ENCODE data around the gene DNAJC28. TPM values are rescaled to one million over a fixed set of nuclear protein-coding genes. Genes with fewer than 3 reads are reported as not detected.

Gene DNAJC28
- total and polyA plus RNA-seq, 2 experiments from 2014 or later = 5.0 to 6.6 TPM

DNA sequence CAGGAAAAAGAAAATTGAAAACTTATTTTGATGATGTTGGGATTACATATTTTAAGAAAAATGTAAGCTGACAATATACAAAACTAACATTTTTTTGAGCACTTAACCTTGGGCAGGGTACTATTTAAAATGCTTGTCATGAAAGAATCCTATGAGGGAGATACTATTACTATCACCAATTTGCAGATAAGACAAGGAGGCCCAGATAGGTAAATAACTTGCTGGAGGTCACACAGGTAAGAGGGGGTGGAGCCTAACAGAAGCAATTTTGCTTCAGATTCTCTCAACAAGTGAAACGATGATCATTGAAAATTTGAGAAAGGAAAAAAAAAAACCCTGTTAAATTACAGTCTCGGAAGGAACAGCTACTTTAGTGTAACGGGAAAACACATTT lies 49.2 kb upstream of the DNAJC28 start:
- Mint-ChIP-seq H3K27me3 (ENCODE audit: insufficient read depth, low read depth, poor library complexity) (peaks cover 8% of the 10 kb centered on the region), H3K4me1 (peaks cover 11% of the 10 kb centered on the region), H3K36me3 (ENCODE audit: low read depth) (peaks cover 64% of the 10 kb centered on the region), H3K9me3 (no peaks in the 10 kb centered on the region), H3K27ac (peak overlapping the region; percentile 100), H3K4me3 (peak overlapping the region; percentile 96)
- H2AFZ ChIP-seq = no peak overlapping the region
- no peak overlapping the region for H3K27ac ChIP-seq (ENCODE audit: low read depth)
- H3K4me3 ChIP-seq = peak overlapping the region; percentile 97
- no peak for ATAC-seq
- no peaks in the 10 kb centered on the region for H3K9me2 ChIP-seq (ENCODE audit: insufficient read depth)
- H3K4me1 ChIP-seq (ENCODE audit: insufficient read depth) = peaks cover 7% of the 10 kb centered on the region
- TF ChIP-seq ETS1 (IDR thresholded peaks at IDR 0.05) (no peak), POLR2AphosphoS5 (IDR thresholded peaks at IDR 0.05; ENCODE audit: low read depth) (no peak), CTCF (conservative IDR thresholded peaks at IDR 0.05; ENCODE audit: low read depth in 2 of 2) (no peak), NANOG (IDR thresholded peaks at IDR 0.05; ENCODE audit: borderline replicate concordance) (no peak), CREB1 (CRISPR knock-in tag; IDR thresholded peaks at IDR 0.05; ENCODE audit: low read depth) (no peak), JUNB (IDR thresholded peaks at IDR 0.05; ENCODE audit: unreplicated experiment) (no peak)
- TF ChIP-seq, protein P1, sequence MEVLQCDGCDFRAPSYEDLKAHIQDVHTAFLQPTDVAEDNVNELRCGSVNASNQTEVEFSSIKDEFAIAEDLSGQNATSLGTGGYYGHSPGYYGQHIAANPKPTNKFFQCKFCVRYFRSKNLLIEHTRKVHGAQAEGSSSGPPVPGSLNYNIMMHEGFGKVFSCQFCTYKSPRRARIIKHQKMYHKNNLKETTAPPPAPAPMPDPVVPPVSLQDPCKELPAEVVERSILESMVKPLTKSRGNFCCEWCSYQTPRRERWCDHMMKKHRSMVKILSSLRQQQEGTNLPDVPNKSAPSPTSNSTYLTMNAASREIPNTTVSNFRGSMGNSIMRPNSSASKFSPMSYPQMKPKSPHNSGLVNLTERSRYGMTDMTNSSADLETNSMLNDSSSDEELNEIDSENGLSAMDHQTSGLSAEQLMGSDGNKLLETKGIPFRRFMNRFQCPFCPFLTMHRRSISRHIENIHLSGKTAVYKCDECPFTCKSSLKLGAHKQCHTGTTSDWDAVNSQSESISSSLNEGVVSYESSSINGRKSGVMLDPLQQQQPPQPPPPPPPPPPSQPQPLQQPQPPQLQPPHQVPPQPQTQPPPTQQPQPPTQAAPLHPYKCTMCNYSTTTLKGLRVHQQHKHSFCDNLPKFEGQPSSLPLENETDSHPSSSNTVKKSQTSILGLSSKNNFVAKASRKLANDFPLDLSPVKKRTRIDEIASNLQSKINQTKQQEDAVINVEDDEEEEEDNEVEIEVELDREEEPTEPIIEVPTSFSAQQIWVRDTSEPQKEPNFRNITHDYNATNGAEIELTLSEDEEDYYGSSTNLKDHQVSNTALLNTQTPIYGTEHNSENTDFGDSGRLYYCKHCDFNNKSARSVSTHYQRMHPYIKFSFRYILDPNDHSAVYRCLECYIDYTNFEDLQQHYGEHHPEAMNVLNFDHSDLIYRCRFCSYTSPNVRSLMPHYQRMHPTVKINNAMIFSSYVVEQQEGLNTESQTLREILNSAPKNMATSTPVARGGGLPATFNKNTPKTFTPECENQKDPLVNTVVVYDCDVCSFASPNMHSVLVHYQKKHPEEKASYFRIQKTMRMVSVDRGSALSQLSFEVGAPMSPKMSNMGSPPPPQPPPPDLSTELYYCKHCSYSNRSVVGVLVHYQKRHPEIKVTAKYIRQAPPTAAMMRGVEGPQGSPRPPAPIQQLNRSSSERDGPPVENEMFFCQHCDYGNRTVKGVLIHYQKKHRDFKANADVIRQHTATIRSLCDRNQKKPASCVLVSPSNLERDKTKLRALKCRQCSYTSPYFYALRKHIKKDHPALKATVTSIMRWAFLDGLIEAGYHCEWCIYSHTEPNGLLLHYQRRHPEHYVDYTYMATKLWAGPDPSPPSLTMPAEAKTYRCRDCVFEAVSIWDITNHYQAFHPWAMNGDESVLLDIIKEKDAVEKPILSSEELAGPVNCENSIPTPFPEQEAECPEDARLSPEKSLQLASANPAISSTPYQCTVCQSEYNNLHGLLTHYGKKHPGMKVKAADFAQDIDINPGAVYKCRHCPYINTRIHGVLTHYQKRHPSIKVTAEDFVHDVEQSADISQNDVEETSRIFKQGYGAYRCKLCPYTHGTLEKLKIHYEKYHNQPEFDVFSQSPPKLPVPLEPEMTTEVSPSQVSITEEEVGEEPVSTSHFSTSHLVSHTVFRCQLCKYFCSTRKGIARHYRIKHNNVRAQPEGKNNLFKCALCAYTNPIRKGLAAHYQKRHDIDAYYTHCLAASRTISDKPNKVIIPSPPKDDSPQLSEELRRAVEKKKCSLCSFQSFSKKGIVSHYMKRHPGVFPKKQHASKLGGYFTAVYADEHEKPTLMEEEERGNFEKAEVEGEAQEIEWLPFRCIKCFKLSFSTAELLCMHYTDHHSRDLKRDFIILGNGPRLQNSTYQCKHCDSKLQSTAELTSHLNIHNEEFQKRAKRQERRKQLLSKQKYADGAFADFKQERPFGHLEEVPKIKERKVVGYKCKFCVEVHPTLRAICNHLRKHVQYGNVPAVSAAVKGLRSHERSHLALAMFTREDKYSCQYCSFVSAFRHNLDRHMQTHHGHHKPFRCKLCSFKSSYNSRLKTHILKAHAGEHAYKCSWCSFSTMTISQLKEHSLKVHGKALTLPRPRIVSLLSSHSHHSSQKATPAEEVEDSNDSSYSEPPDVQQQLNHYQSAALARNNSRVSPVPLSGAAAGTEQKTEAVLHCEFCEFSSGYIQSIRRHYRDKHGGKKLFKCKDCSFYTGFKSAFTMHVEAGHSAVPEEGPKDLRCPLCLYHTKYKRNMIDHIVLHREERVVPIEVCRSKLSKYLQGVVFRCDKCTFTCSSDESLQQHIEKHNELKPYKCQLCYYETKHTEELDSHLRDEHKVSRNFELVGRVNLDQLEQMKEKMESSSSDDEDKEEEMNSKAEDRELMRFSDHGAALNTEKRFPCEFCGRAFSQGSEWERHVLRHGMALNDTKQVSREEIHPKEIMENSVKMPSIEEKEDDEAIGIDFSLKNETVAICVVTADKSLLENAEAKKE (CRISPR knock-in tag; IDR thresholded peaks at IDR 0.05) = no peak
- H3K4me2 ChIP-seq = peak overlapping the region; percentile 87
- peaks cover 34% of the 10 kb centered on the region for H3K36me3 ChIP-seq (ENCODE audit: insufficient read depth)
- no peaks in the 10 kb centered on the region for H3K27me3 ChIP-seq (ENCODE audit: insufficient read depth)
- peaks cover 36% of the 10 kb centered on the region for H4K20me1 ChIP-seq (replicated peaks; ENCODE audit: insufficient read depth)
- peaks cover 89% of the 10 kb centered on the region for H3K79me2 ChIP-seq (replicated peaks; ENCODE audit: insufficient read depth)
- DNase-seq (ENCODE audit: low spot score) = peak; percentile 32
- H3F3A ChIP-seq (replicated peaks; ENCODE audit: low read depth) = peaks cover 18% of the 10 kb centered on the region
